OCI-LY7 (cell line): ENCODE results near the gene ITK. TPM values are rescaled to one million over a fixed set of nuclear protein-coding genes. Genes with fewer than 3 reads are reported as not detected.

ENCODE experiments used
- BruUV-seq: library from RNA; stranded (reverse); fragments of 400-500 nt; replicated peaks from 2 replicates; lab custom pipeline; 2021; lab: Mats Ljungman, UMichigan
- CTCF ChIA-PET: fragments of 300-600 bp; sonication (Branson Sonifier 250); formaldehyde crosslinking; loops from one replicate; lab custom pipeline; 2022; ENCODE audit warnings: antibody characterized with exemption; ENCODE audit not compliant: unreplicated experiment; lab: Charles Lee
- POLR2A ChIA-PET: fragments of 300-600 bp; sonication (Branson Sonifier 250); formaldehyde crosslinking; loops from one replicate; lab custom pipeline; 2022; ENCODE audit warnings: antibody characterized with exemption; lab: Charles Lee
- DNase-seq: peaks from one replicate; pipeline ENCODE4 v3.0.0-alpha.2; 2015; ENCODE audit warnings: low spot score
- H2AFZ ChIP-seq: fragments of 200-600 bp; sonication (generic), shearing (Covaris generic); 2 replicates; pipeline ENCODE4 v1.6.1; 2014; ENCODE audit warnings: mild to moderate bottlenecking, antibody characterized with exemption, low read length, moderate library complexity
- H3K27ac ChIP-seq: fragments of 200-600 bp; sonication (generic); 2 replicates; pipeline ENCODE4 v1.5.1; 2014; ENCODE audit warnings: mixed run types, low read depth, mild to moderate bottlenecking, moderate library complexity, low read length, inconsistent platforms; ENCODE audit not compliant: poor library complexity, severe bottlenecking
- H3K36me3 ChIP-seq: fragments of 200-600 bp; sonication (generic); 2 replicates; pipeline ENCODE4 v1.6.1; 2014; ENCODE audit warnings: mild to moderate bottlenecking, antibody characterized with exemption, low read length, moderate library complexity, mixed read lengths; ENCODE audit not compliant: insufficient read depth
- H3K4me1 ChIP-seq: fragments of 200-600 bp; sonication (generic); 2 replicates; pipeline ENCODE4 v1.5.1; 2014; ENCODE audit warnings: mild to moderate bottlenecking, low read length; ENCODE audit not compliant: insufficient read depth, poor library complexity, severe bottlenecking
- H3K4me2 ChIP-seq: fragments of 200-600 bp; sonication (generic); 2 replicates; pipeline ENCODE4 v1.6.1; 2014; ENCODE audit warnings: mild to moderate bottlenecking, low read length
- H3K4me3 ChIP-seq: fragments of 200-600 bp; sonication (generic); 2 replicates; pipeline ENCODE4 v1.5.1; 2014; ENCODE audit warnings: mild to moderate bottlenecking, low read depth, low read length; ENCODE audit not compliant: poor library complexity, severe bottlenecking
- H3K79me2 ChIP-seq: fragments of 200-600 bp; sonication (generic); 2 replicates; pipeline ENCODE4 v1.6.1; 2016; ENCODE audit warnings: low read depth, mild to moderate bottlenecking, low read length, moderate library complexity, mixed read lengths; ENCODE audit not compliant: insufficient read depth
- H3K9me2 ChIP-seq: fragments of 200-600 bp; sonication (generic); 2 replicates; pipeline ENCODE4 v1.6.1; 2016; ENCODE audit warnings: mild to moderate bottlenecking, low read length, mixed read lengths; ENCODE audit not compliant: insufficient read depth
- H3K9me3 ChIP-seq: fragments of 200-600 bp; sonication (generic); 2 replicates; pipeline ENCODE4 v1.6.1; 2014; ENCODE audit warnings: mild to moderate bottlenecking, mixed run types, low read length, mixed read lengths
- H4K20me1 ChIP-seq: fragments of 200-600 bp; sonication (generic); 2 replicates; pipeline ENCODE4 v1.6.1; 2014; ENCODE audit warnings: mild to moderate bottlenecking, antibody characterized with exemption, low read length, moderate library complexity, mixed read lengths; ENCODE audit not compliant: insufficient read depth
- CTCF ChIP-seq: fragments of 200-600 bp; sonication (generic); conservative IDR thresholded peaks from 2 replicates; pipeline ENCODE4 v1.5.1; 2014; ENCODE audit warnings: mild to moderate bottlenecking, antibody characterized with exemption, low read length, moderate library complexity, mixed read lengths
- EZH2phosphoT487 ChIP-seq: fragments of 200-600 bp; sonication (generic); IDR thresholded peaks from 2 replicates; pipeline ENCODE4 v1.6.1; 2018; ENCODE audit warnings: low read depth, borderline replicate concordance, mild to moderate bottlenecking, mixed run types, antibody characterized with exemption, low read length, moderate library complexity, mixed read lengths
- intact Hi-C: fragments of 100-400 bp; cut with micrococcal nuclease; formaldehyde crosslinking; loops from one replicate; pipeline ENCODE4 v1.10.0; 2022; ENCODE audit not compliant: unreplicated experiment
- total RNA-seq, 2 experiments: library from RNA; depleted of rRNA in 1 of 2; stranded (reverse); fragments of >200 nt in 1 of 2; shearing (Covaris generic) in 1 of 2; gene quantifications; 2 replicates each; pipeline ENCODE4 v1.2.3, GENCODE V29; 2014 to 2022

The ITK gene
- total RNA-seq, 2 experiments from 2014 or later: not detected

- intact Hi-C loops: no loop called here
- no peak overlapping the region for H3K27ac ChIP-seq
- no peaks in the 10 kb centered on the region for H4K20me1 ChIP-seq
- ChIA-PET POLR2A (interaction anchor here (1.3 to 1.9 kb wide), 2 partner anchors 18 to 39 kb away, joined by 4 read pairs; no protein-coding TSS in a partner anchor), CTCF (interaction anchor here (0.6 kb wide), 1 partner anchor 38 kb away, joined by 3 read pairs; no protein-coding TSS in a partner anchor)
- DNase-seq: no peak
- H3K36me3 ChIP-seq: peaks cover 91% of the 10 kb centered on the region
- no peaks in the 10 kb centered on the region for H3K9me3 ChIP-seq
- H3K79me2 ChIP-seq: peaks cover 6% of the 10 kb centered on the region; the same call in 1 of the 2 replicates
- no peaks in the 10 kb centered on the region for H3K4me1 ChIP-seq
- H3K9me2 ChIP-seq: no peaks in the 10 kb centered on the region
- no peak overlapping the region for H3K4me3 ChIP-seq
- no peak overlapping the region for H3K4me2 ChIP-seq
- H2AFZ ChIP-seq: no peak overlapping the region
- BruUV-seq: no TSS peak
- TF ChIP-seq EZH2phosphoT487: no peak
- no peak for TF ChIP-seq CTCF
Measured at GRCh38 chr5:157290156-157290980, 109.7 kb downstream of the ITK start.

GRCh38 chr5:157290981-157291711 lies 110.5 kb downstream of the ITK start:
- no peak overlapping the region for H3K4me3 ChIP-seq
- H3K36me3 ChIP-seq: peaks cover 92% of the 10 kb centered on the region
- H3K27ac ChIP-seq: no peak overlapping the region
- no peak overlapping the region for H3K4me2 ChIP-seq
- intact Hi-C loops: no loop called here
- no peaks in the 10 kb centered on the region for H4K20me1 ChIP-seq
- no peaks in the 10 kb centered on the region for H3K4me1 ChIP-seq
- peak; percentile 29 for DNase-seq
- no peaks in the 10 kb centered on the region for H3K9me2 ChIP-seq
- POLR2A ChIA-PET: interaction anchor here (1.3 kb wide), 1 partner anchor 18 kb away, joined by 4 read pairs; no protein-coding TSS in a partner anchor
- TF ChIP-seq CTCF (no peak), EZH2phosphoT487 (no peak)
- no peaks in the 10 kb centered on the region for H3K79me2 ChIP-seq
- H3K9me3 ChIP-seq: no peaks in the 10 kb centered on the region
- CTCF ChIA-PET: interaction anchor here (0.6 kb wide), 1 partner anchor 38 kb away, joined by 3 read pairs; no protein-coding TSS in a partner anchor
- no TSS peak for BruUV-seq
- H2AFZ ChIP-seq: no peak overlapping the region
